Right hindlimb (tissue), 1 donor: ENCODE results near the gene DOCK3.
"Not testable (repeated sequence)": the region's sequence is repeated elsewhere in the genome, so short reads cannot be mapped to it uniquely, and the experiment has no call there.

Experiments used
- DNase-seq: peaks from one replicate; pipeline ENCODE4 v3.0.0-alpha.2; 2018

Gene DOCK3

DNA sequence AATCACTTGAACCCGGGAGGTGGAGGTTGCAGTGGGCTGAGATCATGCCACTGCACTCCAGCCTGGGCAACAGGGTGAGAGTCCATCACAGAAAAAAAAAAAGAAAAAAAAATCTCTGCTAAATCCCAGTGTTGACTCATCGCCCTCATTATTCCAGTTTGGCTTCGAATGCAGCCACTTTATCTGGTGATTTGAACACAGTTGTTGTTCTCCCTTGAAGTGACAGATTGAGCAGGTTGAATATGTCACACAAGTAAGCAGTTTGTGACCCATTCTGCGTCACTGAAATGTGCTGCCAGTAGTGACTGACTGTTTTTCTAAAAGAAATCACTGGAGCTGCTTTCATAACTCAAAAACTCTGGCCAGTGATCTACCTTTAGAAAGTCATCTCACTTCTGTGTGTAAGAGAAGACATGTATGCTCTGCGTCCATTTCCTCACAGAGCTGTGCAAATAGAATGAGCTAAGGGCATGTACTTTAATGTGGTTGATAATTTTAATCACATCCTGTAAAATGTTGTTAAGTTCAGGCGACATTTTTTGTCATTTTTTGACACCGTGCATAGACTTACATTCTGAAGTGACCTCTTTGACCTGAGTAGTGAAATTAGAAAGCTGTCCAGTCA is 12.5 kb downstream of the DOCK3 start:
- DNase-seq, result no peak

DNA sequence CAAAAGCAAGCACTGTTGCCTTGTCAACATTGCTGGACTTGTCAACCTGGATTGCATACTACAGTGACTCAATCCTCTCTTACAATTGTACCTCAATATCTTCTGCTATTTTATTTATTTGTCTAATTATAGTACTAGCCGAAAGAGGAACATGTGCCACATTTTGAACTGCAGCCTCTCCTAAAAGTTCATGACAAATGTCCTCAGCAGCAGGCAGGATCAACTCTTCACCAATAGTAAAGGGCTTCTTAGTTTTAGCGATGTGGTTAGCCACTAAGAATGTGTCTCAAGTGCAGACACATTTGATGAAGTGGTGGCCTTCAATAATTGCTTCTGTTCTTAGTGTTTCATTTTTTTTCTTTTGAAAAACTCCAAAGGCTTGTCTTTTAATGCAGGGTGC is 13.2 kb downstream of the DOCK3 start:
- no peak for DNase-seq

DNA sequence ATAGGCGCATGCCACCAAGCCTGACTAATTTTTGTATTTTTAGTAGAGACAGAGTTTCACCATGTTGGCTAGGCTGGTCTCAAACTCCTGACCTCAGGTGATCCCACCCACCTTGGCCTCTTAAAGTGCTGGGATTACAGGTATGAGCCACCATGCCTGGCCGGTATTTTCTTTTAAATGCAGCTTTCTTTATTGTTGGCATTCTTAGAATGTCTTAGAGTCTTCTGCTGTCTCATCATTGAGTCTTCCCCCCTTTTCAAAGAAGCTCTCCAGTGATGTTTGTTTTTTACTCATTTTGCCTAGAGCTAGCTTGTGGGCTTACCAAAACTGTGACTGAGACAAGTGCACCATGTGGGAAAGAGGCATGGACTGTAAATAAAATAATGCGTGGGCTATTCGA is 13.9 kb downstream of the DOCK3 start:
- not testable (repeated sequence) for DNase-seq

DNA sequence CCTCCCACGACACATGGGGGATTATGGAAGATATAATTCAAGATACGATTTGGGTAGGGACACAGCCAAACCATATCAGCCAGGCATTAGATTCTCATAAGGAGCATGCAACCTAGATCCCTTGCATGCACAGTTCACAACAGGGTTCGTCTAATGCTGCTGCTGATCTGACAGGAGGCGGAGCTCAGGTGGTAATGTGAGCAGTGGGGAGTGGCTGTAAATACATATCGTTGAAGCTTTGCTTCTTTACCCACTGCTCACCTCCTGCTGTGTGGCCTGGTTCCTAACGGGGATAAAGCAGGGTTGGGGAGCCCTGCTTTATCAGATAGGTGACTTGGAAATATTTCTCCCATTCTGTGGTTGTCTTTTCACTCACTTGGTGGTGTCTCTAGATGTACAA is 14.8 kb downstream of the DOCK3 start:
- no peak for DNase-seq

DNA sequence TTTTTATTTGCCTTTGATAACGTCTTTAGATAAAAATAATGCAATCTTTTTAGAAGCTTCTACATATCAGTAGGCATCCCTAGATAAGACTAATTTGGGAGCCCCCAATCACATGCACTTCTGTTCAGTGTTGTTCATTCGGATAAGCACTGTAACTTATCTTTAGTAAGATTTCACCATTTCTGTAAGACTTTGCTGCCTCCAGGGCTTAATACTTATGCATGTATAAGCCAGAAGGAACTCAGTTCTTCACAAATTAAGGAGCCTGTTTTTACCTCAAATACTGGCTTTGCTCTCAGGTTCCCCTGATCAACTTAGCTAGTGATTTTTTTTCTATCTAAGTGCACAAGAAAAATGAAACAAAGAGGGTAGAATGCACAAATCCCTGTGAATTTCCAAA is 20.3 kb downstream of the DOCK3 start:
- DNase-seq, result no peak

DNA sequence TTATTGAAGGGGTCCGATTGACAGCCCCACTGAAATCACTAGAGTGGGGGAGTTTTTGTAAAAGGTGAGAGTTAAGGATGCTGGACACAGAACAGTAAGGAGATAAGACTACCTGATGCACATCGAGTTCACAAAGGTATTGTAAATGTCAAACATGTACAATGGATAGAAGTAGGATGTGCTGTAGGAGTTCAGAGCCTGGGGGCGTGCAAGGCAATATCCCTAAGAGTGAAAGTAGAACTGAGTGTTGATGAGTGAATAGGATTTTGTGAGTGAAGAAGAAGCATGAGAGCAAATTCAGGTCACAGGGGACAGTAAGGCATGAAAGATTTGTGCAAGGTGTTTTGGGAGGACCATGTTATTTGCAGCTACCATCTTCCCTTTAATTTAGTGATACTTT is 21.5 kb downstream of the DOCK3 start:
- no peak for DNase-seq

DNA sequence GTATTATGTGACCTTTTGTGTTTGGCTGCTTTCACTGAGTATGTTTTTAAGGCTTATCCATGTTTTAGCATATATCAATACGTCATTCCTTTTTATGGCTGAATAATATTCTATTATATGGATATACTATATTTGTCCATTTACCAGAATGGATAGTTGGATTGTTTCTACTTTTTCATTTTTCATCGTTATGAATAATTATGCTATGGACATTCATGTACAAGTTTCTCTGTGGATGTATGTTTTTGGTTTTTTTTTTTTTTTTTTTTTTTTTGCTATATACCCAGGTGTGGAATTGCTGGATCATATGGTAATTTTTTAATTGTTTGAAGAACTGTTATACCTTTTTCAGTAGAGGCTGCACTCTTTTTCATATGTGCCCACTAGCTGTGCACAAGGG is 23.5 kb downstream of the DOCK3 start:
- no peak for DNase-seq

DNA sequence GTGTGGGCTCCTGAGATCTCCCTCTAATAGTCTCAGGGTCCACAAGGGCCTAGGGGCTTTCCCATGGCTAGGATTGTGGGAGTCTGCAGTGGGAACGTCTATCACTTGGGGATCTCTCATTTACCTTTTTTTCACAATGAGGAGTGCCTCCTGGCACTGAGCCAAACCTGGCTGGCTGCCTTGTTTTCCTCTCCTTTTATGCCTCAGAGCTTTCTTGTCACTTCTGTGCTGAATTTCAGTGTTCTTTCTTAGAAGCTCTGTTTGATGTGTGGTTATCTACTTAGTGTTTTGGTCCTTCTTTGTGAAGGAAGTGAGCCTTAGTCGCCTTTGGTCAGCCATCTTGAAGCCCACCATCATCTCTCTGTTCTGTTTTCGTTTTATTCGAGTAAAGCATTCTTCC is 33.9 kb downstream of the DOCK3 start:
- DNase-seq, result no peak

DNA sequence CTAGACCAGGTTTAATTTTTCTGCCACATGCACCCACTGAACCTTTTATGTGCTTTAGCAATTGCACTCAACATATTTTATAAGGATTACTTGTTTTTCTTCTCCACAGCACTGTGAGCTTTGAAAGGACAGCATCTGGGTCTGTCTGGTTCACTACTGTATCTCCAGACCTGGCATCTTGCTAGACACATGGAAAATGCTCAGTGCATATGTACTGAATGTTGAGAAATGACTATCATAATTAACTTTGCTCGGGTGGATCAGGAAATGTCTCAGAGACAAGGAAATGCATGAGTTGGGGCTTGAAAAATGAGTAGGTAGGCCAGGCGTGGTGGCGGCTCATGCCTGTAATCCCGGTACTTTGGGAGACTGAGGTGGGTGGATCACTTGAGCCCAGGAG is 40.2 kb downstream of the DOCK3 start:
- no peak for DNase-seq

DNA sequence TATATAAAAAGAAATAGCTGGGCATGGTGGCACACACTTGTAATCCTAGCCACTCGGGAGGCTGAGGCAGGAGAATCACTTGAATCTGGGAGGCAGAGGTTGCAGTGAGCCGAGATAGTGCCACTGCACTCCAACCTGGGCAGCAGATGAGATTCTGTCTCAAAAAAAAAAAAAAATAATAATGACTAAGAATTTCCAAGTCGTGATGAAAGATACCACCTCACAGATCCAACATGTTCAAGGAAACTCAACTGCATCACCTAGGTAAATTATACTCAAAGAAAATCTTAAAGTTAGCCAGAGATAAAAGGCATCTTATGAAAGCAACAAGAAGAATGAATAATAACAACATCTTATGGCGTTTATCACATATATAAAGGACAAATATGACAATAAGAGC is 50.1 kb downstream of the DOCK3 start:
- DNase-seq, result no peak

DNA sequence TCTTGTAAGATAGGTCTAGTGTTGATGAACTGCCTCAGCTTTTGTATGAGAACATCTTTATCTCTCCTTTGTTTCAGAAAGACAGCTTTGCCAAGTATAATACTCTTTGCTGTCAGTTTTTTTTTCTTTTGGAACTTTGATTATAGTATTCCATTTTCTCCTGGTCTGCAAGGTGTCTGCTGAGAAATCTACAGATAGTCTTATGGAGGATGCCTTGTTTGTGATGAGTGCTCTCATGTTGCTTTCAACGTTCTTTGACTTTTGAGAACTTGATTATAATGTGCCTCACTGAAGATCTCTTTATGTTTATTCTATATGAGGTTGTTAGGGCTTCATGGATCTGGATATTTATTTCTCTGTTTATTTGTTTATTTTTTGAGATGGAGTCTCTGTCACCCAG is 60.3 kb downstream of the DOCK3 start:
- DNase-seq, result no peak

DNA sequence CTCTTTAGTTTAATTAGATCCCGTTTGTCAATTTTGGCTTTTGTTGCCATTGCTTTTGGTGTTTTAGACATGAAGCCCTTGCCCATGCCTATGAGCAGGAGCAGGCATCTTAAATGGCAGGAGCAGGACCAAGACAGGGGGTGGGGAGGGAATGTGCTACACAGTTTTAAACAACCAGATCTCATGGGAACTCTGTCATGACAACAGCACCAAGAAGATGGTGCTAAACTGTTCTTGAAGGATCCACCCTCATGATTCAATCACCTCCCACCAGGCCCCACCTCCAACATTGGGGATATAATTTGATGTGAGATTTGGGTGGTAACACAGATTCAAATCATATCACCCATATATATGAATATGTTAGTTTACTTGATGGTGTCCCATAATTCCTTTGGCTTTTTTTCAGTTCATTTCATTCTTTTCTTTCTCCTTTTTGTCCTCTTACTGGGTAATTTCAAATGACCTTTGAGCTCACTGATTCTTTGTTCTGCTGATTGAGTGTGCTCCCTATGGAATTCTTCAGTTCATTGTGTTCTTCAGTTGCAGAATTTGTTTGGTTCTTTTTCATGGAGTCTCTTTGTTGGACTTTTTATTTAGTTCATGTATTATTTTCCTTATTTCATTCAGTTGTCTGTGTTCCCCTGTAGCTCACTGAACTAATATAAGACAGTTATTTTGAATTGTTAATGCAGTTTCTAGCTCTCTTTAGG is 62.6 kb downstream of the DOCK3 start:
- DNase-seq, result no peak

DNA sequence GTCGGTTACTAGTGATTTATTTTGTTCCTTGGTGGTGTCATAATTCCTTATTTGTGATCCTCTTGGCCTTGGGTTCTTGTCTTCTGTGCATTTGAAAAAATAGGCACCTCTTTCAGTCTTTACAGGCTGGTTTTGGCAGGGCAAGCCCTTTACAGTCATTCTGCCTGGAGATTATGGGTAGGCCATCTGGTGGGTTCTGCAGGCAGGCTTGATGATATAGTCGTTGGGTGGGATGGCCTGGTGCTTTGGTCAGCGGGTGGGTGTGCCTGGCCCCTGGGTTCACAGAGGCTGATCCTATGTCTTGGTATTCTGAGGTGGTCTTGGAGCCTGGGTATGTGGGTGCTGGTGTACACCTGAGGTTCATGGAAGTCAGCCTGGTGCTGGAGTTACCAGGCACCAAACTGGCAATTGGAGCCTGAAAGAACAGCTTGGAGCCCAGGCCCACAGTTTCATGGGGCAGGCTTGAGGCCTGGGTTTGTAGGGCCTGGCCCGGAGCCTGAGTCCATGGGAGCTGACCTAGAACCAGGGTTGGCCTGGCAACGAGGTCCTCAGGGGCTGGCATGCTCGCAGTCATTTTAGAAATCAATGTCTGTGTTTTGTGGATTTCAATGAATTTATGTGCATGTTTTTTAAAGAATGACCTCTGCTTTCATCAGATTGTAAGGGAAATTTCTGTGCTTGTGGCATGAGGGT is 63.3 kb downstream of the DOCK3 start:
- no peak for DNase-seq

DNA sequence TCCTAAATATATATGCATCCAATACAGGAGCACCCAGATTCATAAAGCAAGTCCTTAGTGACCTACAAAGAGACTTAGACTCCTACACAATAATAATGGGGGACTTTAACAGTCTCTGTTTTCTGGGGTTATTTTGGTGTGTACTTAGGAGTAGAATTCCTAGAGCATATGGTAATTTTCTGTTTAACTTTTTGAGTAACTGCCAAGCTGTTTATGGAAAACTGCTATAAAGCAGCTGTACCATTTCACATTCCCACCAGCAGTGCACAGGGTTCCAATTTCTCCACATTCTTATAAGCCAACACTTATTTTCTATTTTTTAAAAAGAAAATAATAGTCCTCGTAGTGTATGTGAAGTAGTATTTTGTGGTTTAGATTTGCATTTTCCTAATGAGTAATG is 68.9 kb downstream of the DOCK3 start:
- no peak for DNase-seq

DNA sequence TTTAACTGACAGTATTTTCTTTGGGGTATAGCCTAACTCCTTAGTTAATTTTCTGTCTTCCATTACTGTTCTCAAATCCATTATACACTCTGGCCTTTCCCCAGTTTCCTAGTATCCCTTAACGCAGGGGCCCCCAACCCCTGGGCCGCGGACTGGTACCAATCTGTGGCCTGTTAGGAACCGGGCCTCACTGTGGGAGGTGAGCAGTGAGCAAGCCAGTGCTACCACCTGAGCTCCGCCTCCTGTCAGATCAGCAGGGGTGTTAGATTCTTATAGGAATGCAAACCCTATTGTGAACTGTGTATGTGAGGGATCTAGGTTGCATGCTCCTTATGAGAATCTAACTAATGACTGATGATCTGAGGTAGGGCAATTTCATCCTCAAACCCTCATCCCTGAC is 75.1 kb downstream of the DOCK3 start:
- no peak for DNase-seq

DNA sequence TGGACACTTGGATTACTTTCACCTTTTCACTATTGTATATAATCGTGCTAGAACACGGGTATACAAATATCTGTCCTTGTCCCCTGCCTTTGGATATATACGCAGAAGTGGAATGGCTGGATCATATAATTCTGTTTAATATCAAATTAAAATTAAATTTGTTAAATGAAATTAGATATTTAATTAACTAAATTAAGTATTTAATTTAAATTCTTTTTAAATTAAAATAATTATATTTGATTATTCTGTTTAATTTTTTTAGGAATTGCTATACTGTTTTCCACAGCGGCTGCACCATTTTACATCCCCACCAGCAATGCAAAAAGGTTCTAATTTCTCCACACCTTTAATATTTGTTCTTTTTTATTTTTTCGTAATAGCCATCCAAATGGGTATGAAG is 84.3 kb downstream of the DOCK3 start:
- DNase-seq, result no peak

DNA sequence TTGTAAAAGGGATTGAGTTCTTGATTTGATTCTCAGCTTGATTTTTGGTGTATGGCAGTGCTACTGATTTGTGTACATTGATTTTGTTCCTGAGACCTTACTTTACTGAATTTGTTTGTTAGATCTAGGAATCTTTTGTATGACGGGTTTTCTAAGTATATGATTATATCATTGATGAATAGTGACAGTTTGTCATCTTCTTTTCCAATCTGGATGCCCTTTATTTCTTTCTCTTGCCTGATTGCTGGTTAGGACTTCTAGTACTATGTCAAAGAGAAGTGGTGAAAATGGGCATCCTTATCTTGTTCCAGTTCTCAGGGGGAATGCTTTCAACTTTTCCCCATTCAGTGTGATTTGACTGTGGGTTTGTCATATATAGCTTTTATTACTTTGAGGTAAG is 103.0 kb downstream of the DOCK3 start:
- no peak for DNase-seq

DNA sequence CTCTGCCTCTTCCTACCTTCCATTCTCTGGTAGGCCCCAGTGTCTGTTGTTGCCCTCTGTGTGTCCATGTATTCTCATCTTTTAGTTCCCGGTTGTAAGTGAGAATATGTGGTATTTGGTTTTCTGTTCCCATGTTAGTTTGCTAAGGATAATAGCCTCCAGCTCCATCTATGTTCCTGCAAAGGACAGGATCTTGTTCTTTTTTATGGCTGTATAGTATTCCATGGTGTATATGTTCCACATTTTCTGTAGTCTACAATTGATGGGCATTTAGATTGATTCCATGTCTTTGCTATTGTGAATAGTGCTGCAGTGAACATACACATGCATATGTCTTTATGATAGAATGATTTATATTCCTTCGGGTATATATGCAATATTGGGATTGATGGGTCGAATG is 107.0 kb downstream of the DOCK3 start:
- DNase-seq, result not testable (repeated sequence)

DNA sequence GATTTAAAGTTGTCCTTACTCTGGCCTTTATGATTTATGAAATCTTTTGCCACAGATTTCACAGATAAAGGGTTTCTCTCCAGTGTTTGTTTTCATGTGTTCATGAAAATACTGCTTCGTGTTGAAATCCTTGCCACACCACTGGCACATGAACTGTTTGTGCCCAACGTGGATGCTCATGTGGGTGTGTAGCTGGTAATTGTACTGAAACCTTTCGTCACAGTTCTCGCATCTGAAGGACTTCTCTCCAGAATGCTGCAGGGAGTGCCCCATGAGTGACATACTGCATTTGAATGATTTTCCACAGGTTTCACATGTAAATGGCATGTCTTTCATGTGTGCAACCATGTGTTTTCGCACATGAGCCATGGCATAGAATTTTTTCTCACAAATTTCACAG is 111.9 kb downstream of the DOCK3 start:
- no peak for DNase-seq

DNA sequence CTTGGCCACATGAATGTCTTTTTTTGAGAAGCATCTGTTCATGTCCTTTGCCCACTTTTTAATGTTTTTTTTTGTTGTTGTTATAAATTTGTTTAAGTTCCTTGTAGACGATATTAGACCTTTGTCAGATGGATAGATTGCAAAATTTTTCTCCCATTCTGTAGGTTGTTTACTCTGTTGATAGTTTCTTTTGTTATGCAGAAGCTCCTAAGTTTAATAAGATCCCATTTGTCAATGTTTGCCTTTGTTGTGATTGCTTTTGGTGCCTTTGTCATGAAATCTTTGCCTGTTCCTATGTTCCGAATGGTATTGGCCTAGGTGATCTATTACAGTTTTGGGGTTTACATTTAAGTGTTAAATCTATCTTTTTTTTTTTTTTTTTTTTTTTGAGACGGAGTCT is 116.2 kb downstream of the DOCK3 start:
- DNase-seq, result not testable (repeated sequence)

DNA sequence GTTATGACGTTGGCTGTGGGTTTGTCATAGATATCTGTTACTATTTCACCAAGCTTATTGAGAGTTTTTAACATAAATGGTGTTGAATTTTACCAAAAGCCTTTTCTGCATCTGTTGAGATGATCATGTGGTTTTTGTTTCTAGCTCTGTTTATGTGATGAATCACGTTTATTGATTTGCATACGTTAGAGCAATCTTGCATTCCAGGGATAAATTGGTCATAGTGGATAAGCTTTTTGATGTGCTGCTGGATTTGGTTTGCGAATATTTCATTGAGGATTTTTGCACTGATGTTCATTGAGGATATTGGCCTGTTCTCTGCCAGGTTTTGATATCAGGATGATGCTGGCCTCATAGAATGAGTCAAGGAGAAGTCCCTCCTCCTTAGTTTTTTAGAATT is 117.8 kb downstream of the DOCK3 start:
- no peak for DNase-seq

DNA sequence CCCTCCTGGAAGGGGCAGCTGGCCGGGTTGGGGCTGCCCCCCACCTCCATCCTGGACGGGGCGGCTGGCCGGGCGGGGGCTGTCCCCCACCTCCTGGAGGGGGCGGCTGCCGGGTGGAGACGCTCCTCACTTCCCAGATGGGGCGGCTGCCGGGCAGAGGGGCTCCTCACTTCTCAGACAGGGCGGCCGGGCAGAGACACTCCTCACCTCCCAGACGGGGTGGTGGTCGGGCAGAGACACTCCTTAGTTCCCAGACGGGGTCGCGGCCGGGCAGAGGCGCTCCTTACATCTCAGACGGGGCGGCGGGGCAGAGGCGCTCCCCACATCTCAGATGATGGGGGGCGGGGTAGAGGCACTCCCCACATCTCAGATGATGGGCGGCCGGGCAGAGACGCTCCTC is 129.1 kb downstream of the DOCK3 start:
- DNase-seq, result not testable (repeated sequence)

DNA sequence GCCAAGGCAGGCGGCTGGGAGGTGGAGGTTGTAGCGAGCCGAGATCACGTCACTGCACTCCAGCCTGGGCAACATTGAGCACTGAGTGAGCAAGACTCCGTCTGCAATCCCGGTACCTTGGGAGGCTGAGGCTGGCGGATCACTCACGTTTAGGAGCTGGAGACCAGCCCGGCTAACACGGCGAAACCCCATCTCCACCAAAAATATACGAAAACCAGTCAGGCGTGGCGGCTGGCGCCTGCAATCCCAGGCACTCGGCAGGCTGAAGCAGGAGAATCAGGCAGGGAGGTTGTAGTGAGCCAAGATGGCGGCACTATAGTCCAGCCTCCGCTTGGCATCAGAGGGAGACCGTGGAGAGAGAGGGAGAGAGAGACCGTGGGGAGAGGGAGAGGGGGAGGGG is 129.6 kb downstream of the DOCK3 start:
- DNase-seq, result not testable (repeated sequence)

DNA sequence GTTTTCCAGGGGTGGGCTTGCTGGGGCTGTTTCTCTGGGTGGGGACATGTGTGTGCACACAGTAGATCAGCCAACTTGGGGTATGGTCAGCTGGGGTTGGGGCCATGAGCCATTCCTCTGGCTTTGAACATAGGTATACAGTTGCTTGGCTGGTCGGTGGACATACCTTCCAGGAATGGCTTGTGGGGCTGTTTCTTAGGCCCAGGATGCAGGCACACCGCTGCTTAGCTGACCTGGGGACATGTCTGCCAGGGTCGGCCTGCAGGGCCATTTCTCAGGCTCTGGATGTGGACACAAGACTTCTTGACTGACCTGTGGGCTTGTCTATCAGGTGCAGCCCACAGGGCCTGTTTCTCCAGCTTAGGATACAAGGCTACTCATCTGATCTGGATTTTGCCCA is 130.6 kb downstream of the DOCK3 start:
- no peak for DNase-seq

DNA sequence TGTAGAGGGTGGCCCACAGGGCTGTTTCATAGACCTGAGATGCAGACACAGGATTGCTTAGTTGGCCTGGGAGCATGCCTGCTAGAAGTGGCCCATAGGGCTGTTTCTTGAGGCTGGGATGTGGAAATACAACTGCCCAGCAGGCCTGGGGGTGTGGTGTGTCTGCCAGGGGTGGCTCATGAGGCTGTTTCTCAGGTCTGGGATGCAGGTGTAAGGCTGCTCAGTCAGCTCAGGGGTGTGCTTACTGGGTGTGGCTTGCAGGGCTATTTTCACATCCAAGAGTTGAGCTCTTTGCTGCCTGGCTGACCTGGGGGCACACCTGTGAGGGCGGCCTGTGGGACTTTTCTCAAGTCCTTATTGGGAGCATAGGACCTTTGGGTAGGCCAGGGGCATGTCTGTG is 131.3 kb downstream of the DOCK3 start:
- DNase-seq, result no peak
